ENCODE data around the gene TBL1X.

Gene TBL1X

DNA sequence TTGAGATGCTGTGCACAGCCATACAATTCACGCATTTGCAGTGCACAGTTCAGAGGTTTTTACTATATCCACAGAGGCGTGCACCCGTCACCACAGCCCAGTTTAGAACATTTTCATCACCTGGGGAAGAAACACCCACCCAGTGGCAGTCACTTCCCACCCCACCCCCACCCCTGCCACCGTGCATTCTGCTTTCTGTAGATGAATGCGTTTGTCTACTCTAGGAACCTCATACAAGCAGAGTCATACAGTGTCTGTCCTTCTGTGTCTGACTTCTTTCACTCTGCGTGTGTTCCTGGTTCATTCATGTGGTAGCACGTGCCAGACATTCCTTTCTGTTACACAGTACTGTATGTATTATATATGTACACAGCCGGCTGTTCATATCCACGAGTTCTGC is 122.8 kb downstream of the TBL1X start:
- no peak for DNase-seq (ENCODE audit: low read depth)

DNA sequence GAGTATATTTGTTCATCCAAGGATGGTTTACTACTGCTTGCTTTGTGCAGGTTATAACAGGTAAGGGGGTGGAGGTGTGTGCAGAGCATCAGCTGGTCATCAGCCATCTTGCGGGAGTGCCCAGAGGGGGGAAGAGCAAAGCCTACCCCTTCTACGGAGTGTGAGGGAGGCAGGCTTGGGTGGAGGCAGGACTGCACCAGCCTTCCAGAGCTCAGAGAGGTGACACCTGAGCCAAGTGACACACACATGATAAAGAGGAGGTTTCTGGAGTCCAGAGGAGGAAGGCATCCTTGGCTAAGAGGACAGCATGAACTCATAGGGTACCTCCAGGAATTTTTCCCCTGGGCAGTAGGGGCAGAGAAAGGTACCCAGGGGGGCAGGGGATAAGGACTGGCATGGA is 126.6 kb downstream of the TBL1X start:
- no peak for DNase-seq (ENCODE audit: low read depth)

DNA sequence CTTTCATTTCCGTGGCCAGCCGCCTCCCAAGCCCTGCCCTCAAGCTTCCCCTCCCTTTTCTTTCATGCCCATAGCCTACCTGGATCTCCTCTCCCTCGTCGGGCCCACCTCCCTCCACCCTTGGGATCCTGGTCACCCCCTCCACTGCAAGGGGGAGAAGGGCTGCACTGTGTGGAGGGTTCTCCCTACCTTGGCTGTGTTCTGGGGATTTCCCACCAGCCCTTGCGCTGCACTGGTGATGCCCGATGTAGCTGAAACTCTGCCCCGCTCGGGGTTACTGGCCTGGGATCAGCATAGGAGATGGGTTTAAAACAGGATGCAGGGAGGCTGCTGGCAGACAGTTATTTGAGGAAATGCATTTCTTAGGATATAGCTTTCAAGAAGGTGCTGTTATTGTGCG is 128.9 kb downstream of the TBL1X start:
- DNase-seq (ENCODE audit: low read depth) = no peak

DNA sequence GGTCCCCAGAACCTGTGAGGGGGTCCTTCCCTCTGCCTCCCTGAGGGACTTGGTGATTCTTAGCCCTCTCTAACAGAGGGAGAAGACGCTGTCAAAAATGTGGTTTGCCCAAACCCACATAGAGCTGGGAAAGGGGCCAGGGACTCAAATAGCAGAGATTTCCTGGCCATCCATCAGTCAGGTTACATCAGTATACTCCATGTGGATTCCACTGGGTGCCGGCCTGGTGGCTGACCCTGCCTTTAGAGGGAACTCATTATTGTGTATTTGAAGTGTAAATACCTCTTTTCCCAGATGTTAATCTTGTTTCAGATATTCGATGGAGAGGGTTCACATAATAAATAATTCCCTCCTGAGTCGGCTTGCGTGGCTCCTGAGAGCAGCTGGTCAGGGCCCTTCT is 130.3 kb downstream of the TBL1X start:
- peak; percentile 61 for DNase-seq (ENCODE audit: low read depth)

DNA sequence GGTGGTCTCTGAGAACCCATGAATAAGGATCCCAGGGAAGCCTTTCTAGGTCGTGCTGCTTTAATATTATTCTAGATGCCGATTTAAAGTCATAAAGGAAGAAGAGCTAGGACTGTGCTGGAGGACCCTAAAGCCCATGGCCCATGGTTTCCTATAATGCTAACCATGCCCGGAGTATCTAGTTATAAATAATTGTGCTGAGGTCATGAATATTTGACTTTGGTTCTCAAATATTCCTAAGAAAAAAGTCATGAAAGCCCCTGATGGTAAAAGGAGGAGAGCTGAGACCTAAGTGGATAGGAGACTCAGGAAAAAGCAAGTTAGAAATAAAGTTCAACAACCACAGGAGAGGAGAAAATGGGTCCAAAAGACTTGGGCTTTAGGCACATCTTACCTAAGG is 132.0 kb downstream of the TBL1X start:
- DNase-seq (ENCODE audit: low read depth) = no peak

DNA sequence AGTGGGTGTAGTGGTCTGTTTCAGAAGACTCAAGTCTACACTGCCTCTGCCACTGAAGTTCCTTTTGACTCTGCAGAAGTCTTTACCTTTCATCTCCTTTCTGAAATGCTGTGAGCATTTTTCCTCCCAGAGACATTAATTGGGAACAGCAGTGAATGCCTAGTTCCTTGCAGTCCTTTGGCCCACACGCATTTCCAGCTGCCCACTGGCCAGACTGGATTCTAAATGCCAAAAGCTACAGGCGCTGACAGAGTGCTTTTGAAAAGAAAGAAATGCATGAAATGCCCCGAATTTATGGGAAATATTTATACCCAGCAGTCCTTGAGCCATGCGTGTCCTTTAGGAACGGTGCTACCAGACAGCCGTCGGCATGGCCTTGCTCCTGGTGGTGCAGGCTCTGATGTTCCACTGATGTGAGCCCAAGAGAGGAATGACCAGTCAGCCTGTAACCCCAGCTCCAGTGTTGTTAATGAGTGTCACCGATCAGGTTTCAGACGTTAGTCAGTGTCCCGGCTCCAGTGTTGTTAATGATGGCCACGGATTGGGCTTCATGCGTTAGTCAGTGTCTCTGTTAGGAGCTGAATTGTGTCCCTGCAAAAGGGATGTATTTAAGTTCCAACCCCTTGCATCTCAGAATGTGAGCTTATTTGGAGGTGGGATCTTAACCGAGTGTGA is 132.6 kb downstream of the TBL1X start:
- no peak for DNase-seq (ENCODE audit: low read depth)

DNA sequence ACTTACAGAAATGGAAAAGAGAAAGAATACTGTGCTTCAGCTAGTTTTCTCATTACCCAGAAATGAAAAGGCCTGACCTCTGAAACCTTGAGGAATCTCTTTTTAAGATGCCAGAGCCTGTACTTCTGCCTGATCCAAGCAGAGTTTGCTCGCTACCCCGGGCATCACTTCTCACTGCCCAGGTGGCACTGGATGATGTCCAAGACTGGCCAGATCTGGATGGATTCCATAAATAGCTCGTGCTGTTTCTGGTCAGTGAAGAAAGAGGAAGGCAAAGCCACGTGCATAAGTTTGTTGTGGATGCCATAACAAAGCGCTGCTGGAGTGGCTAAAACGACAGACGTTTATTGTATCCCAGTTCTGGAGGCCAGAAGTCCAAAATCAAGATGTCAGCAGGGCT is 133.5 kb downstream of the TBL1X start:
- DNase-seq (ENCODE audit: low read depth) = no peak

DNA sequence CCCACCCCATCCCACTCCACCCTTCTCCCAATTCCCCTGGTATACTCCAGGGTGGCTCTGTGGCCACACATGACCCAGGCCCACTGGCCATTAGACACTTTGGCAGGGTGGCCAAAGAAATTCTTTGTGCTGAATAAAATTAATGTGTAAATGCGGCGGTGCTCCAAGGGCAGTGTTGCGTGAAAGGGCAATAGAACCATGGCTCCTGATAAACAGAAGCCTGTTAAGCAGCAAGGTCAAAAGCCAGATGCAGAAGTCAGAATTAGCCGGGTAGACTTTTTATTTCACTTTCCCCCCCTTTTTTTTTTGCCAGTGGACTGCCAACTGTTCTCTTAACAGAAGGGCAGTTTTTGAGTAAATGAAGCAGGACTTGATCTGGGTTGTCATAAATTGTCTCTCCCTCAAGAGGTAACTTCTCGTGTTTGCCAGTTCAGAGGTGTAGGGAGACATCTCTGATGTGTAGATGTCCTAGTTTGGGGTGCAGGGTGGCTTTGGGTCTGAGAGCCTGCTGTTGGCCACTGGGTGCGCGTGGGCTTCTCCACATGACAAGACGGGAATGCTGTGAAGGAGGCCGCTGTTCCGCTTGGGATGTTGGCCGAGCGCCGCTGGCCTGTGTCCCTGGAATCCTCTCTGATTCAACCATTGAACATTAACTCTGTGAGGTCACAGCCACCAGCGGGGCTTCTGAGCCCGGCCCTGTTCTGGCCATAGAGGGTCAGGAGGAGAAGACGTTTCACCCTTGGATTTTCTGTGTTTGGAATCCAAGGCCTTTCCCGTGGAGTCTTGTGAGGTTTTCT is 139.5 kb downstream of the TBL1X start:
- DNase-seq (ENCODE audit: low read depth) = no peak

DNA sequence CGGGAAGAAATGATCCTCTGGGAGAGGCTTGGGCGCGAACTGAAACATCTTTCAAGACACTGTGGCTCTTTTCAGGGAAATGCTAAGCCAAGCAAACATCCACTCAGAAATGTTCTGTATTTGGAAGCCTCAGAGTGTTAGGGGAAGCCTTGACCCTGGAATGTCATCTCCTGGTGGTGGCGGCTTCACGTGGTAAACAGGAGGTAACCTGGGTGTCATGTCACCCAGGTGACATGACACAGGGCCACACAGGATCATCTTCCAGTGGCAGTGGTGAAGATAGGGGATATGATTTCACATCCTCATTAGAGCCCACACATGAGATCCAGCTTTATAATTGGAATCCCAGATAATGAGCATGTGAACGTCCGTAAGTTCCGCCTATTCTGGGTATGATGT is 140.0 kb downstream of the TBL1X start:
- no peak for DNase-seq (ENCODE audit: low read depth)

DNA sequence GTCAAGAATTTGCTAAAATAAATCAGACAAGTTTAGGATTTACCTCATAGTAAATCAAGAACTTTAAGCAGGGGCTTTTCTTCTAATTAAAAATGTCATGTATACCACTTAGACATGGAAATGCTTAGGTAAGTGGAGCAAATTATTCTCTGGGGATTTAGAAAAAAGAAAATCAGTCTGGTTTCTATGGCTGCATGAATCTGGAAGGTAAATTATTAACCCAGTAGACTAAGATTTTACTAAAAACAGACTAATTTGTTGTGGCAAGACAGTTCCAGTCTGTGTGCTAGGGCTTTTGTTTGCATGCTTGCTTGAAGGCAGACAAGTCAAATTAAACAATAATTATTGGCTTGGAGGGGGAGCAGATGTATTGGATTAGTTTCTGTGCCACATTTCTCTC is 140.6 kb downstream of the TBL1X start:
- no peak for DNase-seq (ENCODE audit: low read depth)

DNA sequence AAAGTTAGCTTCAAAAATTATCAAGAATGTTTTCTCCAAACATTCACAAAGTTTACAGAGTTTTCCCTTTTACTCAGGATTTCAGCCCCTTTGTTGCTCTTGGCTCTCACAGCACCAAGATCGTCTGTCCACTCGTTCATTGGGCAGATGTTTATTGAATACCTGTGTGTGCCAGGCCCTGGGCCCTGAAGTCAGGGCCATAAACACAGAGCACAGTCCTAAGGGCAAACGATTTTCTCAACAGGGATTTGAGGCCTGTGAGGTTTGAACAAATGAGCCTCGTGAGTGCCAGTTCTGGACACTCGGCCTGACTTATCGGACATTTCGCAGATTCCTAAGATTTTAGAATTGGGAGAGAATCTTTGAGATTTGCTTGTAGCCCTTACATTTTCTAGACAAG is 142.1 kb downstream of the TBL1X start:
- DNase-seq (ENCODE audit: low read depth) = no peak

DNA sequence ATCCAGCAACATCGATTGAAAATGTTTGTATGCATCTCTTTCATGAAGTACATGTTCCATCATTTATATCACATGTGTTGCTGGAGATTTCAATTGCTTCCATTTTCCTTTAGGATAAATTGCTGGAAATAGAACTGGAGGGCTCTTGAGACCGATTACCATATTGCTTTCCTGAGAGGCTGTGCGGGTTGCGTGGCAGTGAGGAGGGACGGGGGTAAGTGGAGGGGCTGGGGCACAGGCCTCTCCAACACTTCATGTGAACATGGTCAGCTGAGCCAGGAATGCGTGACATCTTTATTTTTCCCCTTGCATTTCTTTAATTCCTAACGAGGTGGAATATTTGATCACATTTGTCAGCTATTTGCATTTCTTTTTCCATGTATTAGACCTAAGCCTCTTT is 144.6 kb downstream of the TBL1X start:
- DNase-seq (ENCODE audit: low read depth) = no peak

DNA sequence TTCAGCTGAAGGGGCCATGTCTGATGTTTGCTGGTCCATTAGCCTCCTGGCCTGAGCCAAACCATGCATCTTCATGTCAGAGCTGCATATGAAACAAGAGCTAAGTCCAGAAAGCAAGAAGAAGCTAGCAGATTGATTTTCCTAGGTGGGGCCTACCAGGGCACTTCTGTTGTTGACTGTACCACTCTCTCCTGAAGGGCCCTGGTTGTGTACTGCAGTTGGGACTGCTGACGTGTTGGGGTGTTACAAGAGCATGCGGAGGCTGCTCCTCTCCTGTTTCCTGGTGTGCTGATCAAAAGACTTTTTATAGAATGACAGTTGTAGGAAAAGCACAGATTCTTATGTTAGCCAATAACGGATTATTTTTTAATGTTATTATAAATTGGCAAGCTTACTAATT is 145.1 kb downstream of the TBL1X start:
- DNase-seq (ENCODE audit: low read depth) = no peak

DNA sequence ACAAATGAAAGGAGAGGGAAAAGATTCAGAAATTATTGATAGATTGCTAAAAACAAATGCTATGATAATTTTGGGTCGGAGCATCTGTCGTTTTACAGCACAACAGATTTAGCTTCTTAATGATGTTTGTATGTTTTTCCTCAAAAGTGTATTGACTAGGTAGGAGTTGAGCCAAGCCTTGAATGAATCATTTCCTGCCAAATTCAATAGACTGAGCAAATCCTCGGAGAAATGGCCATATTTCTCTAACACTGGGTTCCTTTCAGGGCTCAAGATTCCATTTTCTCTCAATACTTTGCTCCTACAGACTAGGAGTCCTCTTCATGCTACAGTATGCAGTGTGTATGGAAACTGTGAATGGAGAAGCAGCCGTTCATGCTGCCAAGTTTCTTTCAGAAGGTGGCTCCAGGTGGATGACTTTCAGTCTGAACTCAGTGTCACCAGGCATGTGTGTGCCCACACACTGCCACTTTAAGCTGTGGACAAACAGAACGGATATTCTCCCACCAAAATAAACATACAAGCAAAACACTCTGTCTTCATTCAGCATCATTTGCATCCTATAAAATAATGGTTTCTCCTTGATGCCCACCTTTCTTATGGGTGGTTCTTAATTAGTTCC is 146.0 kb downstream of the TBL1X start:
- no peak for DNase-seq (ENCODE audit: low read depth)

DNA sequence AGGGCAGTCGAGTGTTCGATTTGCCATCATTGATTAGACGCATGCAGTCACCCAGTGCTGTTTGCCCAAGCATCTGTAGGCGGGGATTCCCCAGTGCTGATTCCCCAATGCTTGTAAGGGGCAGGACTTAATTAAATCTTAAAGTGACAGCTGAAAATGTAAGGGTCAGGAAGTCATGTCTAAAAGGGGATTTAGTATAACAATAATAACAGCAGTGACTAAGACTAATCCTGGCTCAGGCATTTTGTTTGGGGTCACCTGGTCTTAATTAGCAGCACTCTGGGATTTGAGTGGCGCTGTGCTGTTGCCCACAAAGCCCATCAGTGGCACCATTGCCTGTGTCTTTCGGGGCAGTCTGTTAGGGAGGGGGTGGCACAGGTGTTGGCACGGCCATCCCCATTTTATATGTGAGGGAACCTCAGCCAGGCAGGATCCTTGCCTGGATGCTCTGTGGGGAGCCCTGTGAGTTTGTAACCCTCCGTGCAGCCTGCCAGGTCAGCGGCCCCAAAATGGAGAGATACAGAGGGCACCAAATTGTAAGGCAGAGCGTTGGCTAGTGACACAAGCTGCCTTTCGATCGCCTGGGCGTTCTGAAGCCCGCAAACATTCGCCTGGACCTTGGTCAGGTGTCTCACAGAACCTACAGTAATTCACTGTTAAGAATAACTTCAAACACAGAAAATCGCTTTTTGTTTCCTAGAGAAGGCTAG is 146.7 kb downstream of the TBL1X start:
- no peak for DNase-seq (ENCODE audit: low read depth)

DNA sequence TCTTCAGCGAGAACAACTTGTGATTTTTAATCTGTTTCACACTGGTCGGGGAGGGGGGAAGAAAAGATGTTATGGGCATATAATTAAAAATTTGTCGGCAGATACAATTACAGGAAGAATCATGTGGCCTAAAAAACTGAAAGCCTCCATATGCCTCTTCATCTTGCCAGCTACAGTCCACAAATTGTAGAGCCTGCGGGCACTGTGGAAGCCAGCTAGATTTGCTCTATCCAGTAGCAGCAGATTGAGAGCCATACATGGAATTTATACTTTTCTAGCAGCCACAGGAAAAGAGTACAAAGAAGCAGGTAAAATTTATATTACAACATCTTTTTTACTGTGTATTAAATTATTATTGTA is 147.3 kb downstream of the TBL1X start:
- no peak for DNase-seq (ENCODE audit: low read depth)

DNA sequence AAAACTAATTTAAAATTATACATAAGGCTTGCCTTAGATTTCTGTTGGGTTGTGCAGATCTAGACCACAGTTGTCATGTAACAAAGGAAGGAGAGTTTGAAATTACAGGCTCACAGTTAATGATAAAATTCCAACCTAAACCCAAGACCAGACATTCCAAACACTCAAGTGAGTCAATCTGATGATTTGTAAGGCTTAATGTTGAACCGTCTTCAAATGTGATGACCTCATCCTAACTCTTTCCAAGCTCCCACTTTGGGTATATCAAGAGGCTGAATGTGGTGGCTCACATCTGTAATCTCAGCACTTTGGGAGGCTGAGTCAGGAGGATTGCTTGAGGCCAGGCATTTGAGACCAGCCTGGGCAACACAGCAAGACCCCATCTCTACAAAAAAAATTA is 149.2 kb downstream of the TBL1X start:
- DNase-seq (ENCODE audit: low read depth) = peak; percentile 89

DNA sequence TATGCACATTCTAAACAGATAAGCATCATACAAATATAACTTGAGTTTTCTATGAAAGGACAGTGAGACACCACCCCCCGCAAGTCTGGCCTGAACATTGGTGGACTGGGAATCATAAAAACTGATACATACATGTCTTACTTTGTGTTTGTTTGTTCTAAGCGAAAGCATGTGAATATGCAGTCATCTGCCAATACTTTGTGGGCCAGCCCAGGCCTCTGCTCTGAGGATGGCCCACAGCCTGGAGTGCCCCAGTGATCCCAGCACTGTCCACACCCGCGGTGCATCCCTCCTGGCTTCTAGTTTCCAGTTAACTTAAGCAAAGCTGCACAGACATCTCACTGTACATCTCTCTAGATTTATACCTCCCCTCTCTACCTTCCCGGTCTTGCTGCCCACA is 154.3 kb downstream of the TBL1X start:
- DNase-seq (ENCODE audit: low read depth) = no peak

DNA sequence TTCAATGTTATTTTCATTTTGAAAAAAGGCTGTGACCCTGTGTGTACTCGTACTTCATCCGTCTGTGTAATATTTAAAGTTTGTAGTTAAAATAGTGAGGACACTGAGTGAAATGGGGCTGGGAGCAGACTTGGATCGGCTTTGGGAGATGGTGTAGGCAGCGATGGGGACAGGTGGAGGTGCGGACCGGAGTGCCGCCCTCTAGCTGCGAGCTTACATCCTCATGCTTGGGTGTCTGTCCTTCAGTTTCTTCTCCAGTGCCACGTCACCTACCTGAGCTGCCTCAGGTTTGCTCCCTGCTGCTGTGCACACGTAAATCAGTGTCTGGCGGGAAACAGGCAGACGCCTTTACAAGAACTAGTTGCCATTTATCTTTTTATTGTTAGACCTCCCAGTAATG is 154.7 kb downstream of the TBL1X start:
- DNase-seq (ENCODE audit: low read depth) = no peak

DNA sequence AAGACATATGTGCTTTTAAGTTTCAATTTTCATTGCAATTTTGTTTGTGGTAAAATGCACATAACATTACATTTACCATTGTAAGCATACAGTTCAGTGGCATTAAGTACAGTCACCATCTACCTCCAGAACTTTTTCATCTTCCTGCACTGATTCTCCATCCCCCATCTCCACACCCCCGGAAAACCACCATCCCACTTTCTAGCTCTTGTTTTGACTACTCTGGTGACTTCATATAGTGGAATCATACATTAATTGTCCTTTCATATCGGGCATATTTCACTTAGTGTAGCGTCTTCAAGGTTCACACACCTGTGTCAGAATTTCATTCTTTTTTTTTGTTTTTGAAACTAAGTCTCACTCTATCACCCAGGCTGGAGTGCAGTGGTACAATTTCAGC is 157.3 kb downstream of the TBL1X start:
- no peak for DNase-seq (ENCODE audit: low read depth)

DNA sequence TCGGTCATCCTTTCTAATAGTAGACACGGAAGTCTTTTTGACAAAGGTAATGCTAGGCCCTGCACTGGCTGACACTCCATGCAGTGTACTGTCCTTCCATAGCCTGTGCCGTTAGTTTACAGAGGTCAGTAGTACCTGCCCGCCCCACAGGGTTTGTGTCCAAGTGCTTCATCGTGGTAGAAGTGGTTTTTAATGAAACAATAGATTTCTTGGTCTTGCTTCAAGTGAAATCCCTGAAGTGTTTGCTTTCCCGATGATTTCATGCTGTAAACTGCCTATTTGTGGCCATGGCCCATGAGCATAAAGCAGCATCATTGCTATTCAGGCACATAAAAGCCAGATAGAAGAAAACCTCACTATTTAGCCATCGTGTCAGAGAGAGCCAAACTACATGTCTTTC is 161.5 kb downstream of the TBL1X start:
- no peak for DNase-seq (ENCODE audit: low read depth)

DNA sequence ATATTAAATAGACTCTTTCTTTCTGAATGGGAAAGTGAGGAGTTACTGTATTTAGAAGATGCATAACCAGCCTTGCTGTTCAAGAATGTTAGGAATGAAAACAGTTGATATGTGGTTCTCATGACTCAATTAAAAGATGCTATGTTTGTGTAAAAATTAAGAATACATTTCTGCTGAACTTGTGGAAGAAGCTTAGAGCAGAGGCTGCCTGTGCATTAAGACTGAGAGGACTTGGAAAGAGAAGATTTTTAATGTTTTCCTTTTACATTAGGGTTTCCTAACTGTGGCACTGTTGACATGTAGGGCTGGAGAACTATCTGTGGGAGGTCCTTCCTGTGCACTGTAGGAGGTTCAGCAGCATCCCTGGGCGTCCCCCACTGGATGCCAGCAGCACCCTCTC is 163.1 kb downstream of the TBL1X start:
- no peak for DNase-seq (ENCODE audit: low read depth)
